K562 (cell line): ENCODE results near the gene MAD2L1BP. TPM values are rescaled to one million over a fixed set of nuclear protein-coding genes. Genes with fewer than 3 reads are reported as not detected.

Experiments used
- ATAC-seq: fragments of 200-7000 bp; cut with Tn5 transposase; 3 replicates; pipeline ENCODE4 v1.9.1; 2020; ENCODE audit warnings: moderate library complexity
- BruUV-seq: library from RNA; stranded (reverse); fragments of 400-500 nt; replicated peaks from 2 replicates; lab custom pipeline; 2021; lab: Mats Ljungman, UMichigan
- CTCF ChIA-PET: fragments of 300-600 bp; formaldehyde crosslinking; extraction: SDS; loops from one replicate; lab custom pipeline; 2021; ENCODE audit warnings: low intra/inter-chr PET ratio; lab: Yijun Ruan, JAX
- POLR2A ChIA-PET: fragments of 300-600, 350-650 bp; sonication (Branson Sonifier 250); formaldehyde crosslinking; extraction: SDS; loops from one replicate; lab custom pipeline; 2021; ENCODE audit warnings: antibody characterized with exemption, inconsistent platforms; lab: Yijun Ruan, JAX
- DNase-seq, 4 experiments: peaks; one replicate each; pipeline versions ENCODE4 v3.0.0 to v3.0.0-alpha.2; 2011 to 2018; ENCODE audit warnings: low spot score in 3 of 4, mixed read lengths in 3 of 4; ENCODE audit errors: extremely low read depth in 1 of 4
- FAIRE-seq: peaks from 2 replicates; lab custom pipeline; 2011; peaks lifted over from hg19 to GRCh38; lab: Jason Lieb, UNC
- H2AFZ ChIP-seq: 2 replicates; pipeline ENCODE4 v1.6.0; 2011; ENCODE audit warnings: low read depth, low read length, control low read depth, inconsistent platforms
- H3K27ac ChIP-seq: fragments of 200-600 bp; 3 replicates; pipeline ENCODE4 v1.8.0; 2011; ENCODE audit warnings: low read depth, mild to moderate bottlenecking, control low read depth, inconsistent platforms, low read length, moderate library complexity, mixed read lengths; ENCODE audit errors: extremely low read depth
- H3K27me3 ChIP-seq, 2 experiments: fragments of 300-600 bp in 1 of 2; 2 replicates in 1 of 2; 3 replicates in 1 of 2; pipeline versions ENCODE4 v1.6.0 to v1.8.0; 2011; ENCODE audit warnings: inconsistent platforms in 2 of 2, low read length in 2 of 2, mild to moderate bottlenecking in 1 of 2, mixed read lengths in 1 of 2, moderate library complexity in 1 of 2; ENCODE audit not compliant: control insufficient read depth in 2 of 2, insufficient read depth in 2 of 2
- H3K36me3 ChIP-seq: fragments of 300-600 bp; 3 replicates; pipeline ENCODE4 v1.8.0; 2011; ENCODE audit warnings: mild to moderate bottlenecking, low read length, inconsistent platforms; ENCODE audit not compliant: control insufficient read depth, insufficient read depth
- H3K4me1 ChIP-seq, 2 experiments: fragments of 200-600 bp in 1 of 2; replicated peaks in 1 of 2; 2 replicates in 1 of 2; 3 replicates in 1 of 2; pipeline versions ENCODE4 v1.5.1 to v1.8.0; 2011; ENCODE audit warnings: inconsistent platforms in 2 of 2, low read length in 2 of 2, mild to moderate bottlenecking in 1 of 2, mixed read lengths in 1 of 2, moderate library complexity in 1 of 2; ENCODE audit not compliant: control insufficient read depth in 2 of 2, insufficient read depth in 2 of 2
- H3K4me2 ChIP-seq: 2 replicates; pipeline ENCODE4 v1.6.1; 2011; ENCODE audit warnings: low read length, control low read depth, inconsistent platforms, mixed read lengths; ENCODE audit not compliant: insufficient read depth
- H3K4me3 ChIP-seq: fragments of 200-600 bp; sonication (generic), shearing (Covaris generic); 2 replicates; pipeline ENCODE4 v1.5.1; 2016; ENCODE audit warnings: control low read depth, inconsistent platforms
- H3K79me2 ChIP-seq: fragments of 200-600 bp; 3 replicates; pipeline ENCODE4 v1.8.0; 2011; ENCODE audit warnings: low read length, inconsistent platforms; ENCODE audit not compliant: control insufficient read depth, insufficient read depth
- H3K9ac ChIP-seq, 2 experiments: 2 replicates each; pipeline versions ENCODE4 v1.6.0 to v1.6.1; 2011; ENCODE audit warnings: low read depth in 2 of 2, low read length in 2 of 2, control low read depth in 1 of 2, inconsistent platforms in 1 of 2, mild to moderate bottlenecking in 1 of 2, mixed read lengths in 1 of 2; ENCODE audit not compliant: insufficient read depth in 1 of 2
- H3K9me1 ChIP-seq: one replicate; pipeline ENCODE4 v1.6.0; 2011; ENCODE audit warnings: inconsistent platforms, mild to moderate bottlenecking, low read length, moderate library complexity; ENCODE audit not compliant: control insufficient read depth, insufficient read depth
- H3K9me3 ChIP-seq: replicated peaks from 2 replicates; pipeline ENCODE4 v1.5.1; 2011; ENCODE audit warnings: low read depth, low read length, inconsistent platforms; ENCODE audit not compliant: control insufficient read depth, insufficient read depth
- H4K20me1 ChIP-seq: replicated peaks from 2 replicates; pipeline ENCODE4 v1.6.1; 2011; ENCODE audit warnings: low read length, inconsistent platforms, mixed read lengths; ENCODE audit not compliant: control insufficient read depth, insufficient read depth
- CHD2 ChIP-seq: IDR thresholded peaks from 2 replicates; pipeline ENCODE4 v1.6.1; 2011; ENCODE audit warnings: low read depth, low read length
- CREM ChIP-seq: IDR thresholded peaks from 2 replicates; pipeline ENCODE4 v1.6.1; 2014; ENCODE audit warnings: antibody characterized with exemption, low read depth
- HDAC1 ChIP-seq, 2 experiments: fragments of 450-650 bp; IDR thresholded peaks; 2 replicates each; pipeline ENCODE4 v1.6.1; 2016 to 2017; ENCODE audit warnings: inconsistent platforms in 1 of 2, mild to moderate bottlenecking in 1 of 2, moderate library complexity in 1 of 2
- HMG20A ChIP-seq: fragments of 450-650 bp; formaldehyde crosslinking; conservative IDR thresholded peaks from 2 replicates; pipeline ENCODE4 v1.4.0; 2020; ENCODE audit warnings: mild to moderate bottlenecking, mixed read lengths
- KDM1A ChIP-seq, 2 experiments: fragments of 450-650 bp; IDR thresholded peaks; 2 replicates each; pipeline ENCODE4 v1.6.1; 2016; ENCODE audit warnings: mild to moderate bottlenecking in 2 of 2
- RB1 ChIP-seq: fragments of 450-650 bp; IDR thresholded peaks from 2 replicates; pipeline ENCODE4 v1.6.1; 2017; ENCODE audit warnings: low read depth, mild to moderate bottlenecking
- RBFOX2 ChIP-seq: fragments of 200-400 bp; formaldehyde crosslinking; IDR thresholded peaks from 2 replicates; pipeline ENCODE4 v1.6.1; 2017; ENCODE audit warnings: low read depth, mild to moderate bottlenecking, low read length, moderate library complexity
- SMARCA4 ChIP-seq: fragments of 450-650 bp; IDR thresholded peaks from 2 replicates; pipeline ENCODE4 v1.6.1; 2016
- SUPT5H ChIP-seq: fragments of 450-650 bp; IDR thresholded peaks from 2 replicates; pipeline ENCODE4 v1.6.1; 2016
- XRCC5 ChIP-seq: fragments of 200-400 bp; formaldehyde crosslinking; IDR thresholded peaks from 2 replicates; pipeline ENCODE4 v1.6.1; 2017; ENCODE audit warnings: low read depth, mild to moderate bottlenecking, low read length
- ZNF407 ChIP-seq: fragments of 450-650 bp; IDR thresholded peaks from 2 replicates; pipeline ENCODE4 v1.6.1; 2016; ENCODE audit warnings: low read depth
- WGBS: fragments of 100-300 bp; shearing (Covaris generic); methylation state at CpG from one replicate; pipeline ENCODE4 v1.1.6; 2016; ENCODE audit warnings: low coverage, mixed read lengths; ENCODE audit not compliant: insufficient coverage; ENCODE audit errors: missing lambda C conversion rate; 5-methylcytosine and 5-hydroxymethylcytosine counted together
- in situ Hi-C: fragments of 300-500 bp; cut with MboI; formaldehyde crosslinking; loops from 4 replicates; pipeline ENCODE4 v1.15.0; 2018; ENCODE audit warnings: inconsistent platforms, mixed read lengths
- intact Hi-C: fragments of 100-400 bp; cut with micrococcal nuclease; formaldehyde crosslinking; loops from 2 replicates; pipeline ENCODE4 v1.14.2; 2022
- polyA plus RNA-seq, 8 experiments: library from polyadenylated mRNA; depleted of rRNA in 4 of 8; stranded (reverse) in 5 of 8; unstranded in 3 of 8; fragments of >200 nt; fragmentation: Nextera tagmentation in 2 of 8; fragmentation: Illumina TruSeq in 1 of 8; extraction: Ambion mirVana in 2 of 8; extraction: Trizol in 1 of 8; gene quantifications; 2 replicates each; pipeline versions ENCODE4 v1.2.1 to v1.2.3, GENCODE V29; 2011 to 2014; ENCODE audit warnings: inconsistent platforms in 1 of 8, missing spikeins in 1 of 8
- total RNA-seq, 7 experiments: library from RNA; depleted of rRNA in 6 of 7; stranded (reverse); fragments of >200 nt in 6 of 7; fragmentation: Illumina TruSeq in 2 of 7; extraction: Trizol in 2 of 7; gene quantifications; 2 replicates each; pipeline versions ENCODE4 v1.2.1 to v1.2.3, GENCODE V29; 2011 to 2021; ENCODE audit warnings: low replicate concordance in 1 of 7
- TF ChIP-seq, protein P1 (sequence below): sonication (generic); IDR thresholded peaks from 2 replicates; pipeline ENCODE4 v1.6.1; 2016

The MAD2L1BP gene
- total and polyA plus RNA-seq, 9 of the 15 experiments (the other 6 are each of a cell fraction or from before 2014, with no cell fraction given): 69.7 to 321 (median 111) TPM

DNA sequence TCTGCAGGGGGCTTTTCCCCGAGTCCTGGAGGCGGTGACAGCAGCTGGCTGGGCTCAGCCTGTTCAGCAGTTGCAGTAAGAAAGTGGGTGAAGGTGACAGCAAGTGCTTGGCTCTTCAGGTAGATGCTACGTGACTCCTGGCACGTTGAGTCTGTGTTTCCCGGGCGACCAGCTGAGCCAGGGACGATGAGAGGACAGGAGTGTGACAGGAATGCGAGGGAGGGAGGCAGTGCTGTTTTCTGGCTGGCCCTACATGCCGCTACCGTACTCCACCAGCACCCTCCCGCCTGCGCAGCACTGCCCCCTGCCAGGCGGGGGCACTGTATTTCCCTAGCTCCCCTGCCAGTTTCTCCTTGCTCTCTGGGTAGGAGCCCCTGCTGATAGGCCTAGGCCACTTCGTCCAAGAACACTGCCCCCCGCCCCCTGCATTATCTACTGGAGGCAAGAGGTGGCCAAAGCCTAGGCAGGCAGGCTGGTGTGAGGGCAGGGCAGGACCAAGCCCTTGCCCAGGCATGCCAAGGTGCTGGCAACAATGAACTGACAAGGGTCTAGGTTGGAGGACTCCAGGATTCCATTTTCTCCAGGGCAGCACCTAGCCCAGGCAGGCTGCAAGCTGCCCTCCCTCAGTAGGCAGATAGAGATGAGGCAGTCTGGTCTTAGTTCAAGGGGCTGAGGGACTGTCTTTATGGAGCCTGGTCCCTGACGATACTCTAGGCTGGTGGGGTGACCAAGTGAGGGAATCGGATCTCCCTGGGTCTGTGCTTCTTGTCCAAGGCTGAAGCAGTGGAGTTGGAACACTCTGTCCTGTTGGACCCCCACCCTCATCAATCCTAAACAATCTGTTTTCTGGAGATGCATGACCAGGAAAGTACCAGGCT is 32.8 kb downstream of the MAD2L1BP start:
- 35% methylated on average over 17 of the region's 17 CpGs for WGBS
- ChIA-PET CTCF (interaction anchor here (0.5 to 3.0 kb wide), 6 partner anchors 101 to 670 kb away, joined by 3 to 19 read pairs (median 4); partner anchors contain the start of gene VEGFA), POLR2A (interaction anchor here (0.6 to 6.0 kb wide), 14 partner anchors 7 to 147 kb away, joined by 3 to 32 read pairs (median 4); partner anchors contain the start of genes GTPBP2 and RSPH9)
- Histone ChIP-seq H3K4me3 (no peak overlapping the region), H3K9me1 (peaks cover 12% of the 10 kb centered on the region), H3K4me1 (peaks cover 39 to 42% of the 10 kb centered on the region in 2 experiments), H3K36me3 (peaks cover 30% of the 10 kb centered on the region), H3K9ac (peak overlapping the region in 1 of 2 experiments; percentile 53; a peak in 2 of 4 replicates), H3K27ac (no peak overlapping the region; the same call in 2 of the 3 replicates), H3K79me2 (no peaks in the 10 kb centered on the region), H3K27me3 (no peaks in the 10 kb centered on the region; a peak in 1 of 5 replicates), H2AFZ (no peak overlapping the region), H4K20me1 (no peaks in the 10 kb centered on the region; the same call in 1 of the 2 replicates), H3K4me2 (peak overlapping the region; percentile 27; the same call in 1 of the 2 replicates), H3K9me3 (no peaks in the 10 kb centered on the region)
- no TSS peak for BruUV-seq
- in situ Hi-C loops: loop anchor here (5.0 kb wide), 2 partner anchors 104 to 409 kb away; partner anchors contain the start of gene VEGFA
- ATAC-seq: peak; percentile 61
- FAIRE-seq: peak; percentile 62
- intact Hi-C loops: loop anchor here (5.0 to 10.0 kb wide), 4 partner anchors 41 to 284 kb away; partner anchors contain the start of genes GTPBP2 and VEGFA
- peak; percentile 74 to 91 (median 82) for DNase-seq
- TF ChIP-seq HDAC1 (IDR thresholded peaks at IDR 0.05): peak in 1 of 2 experiments; percentile 28; a peak in 1 of 4 replicates
- TF ChIP-seq XRCC5: 0 out of 2 replicates have a peak, but pooled peaks have one; percentile 39
- TF ChIP-seq SUPT5H: peak; percentile 56
- peak; percentile 72; the same call in 1 of the 2 replicates for TF ChIP-seq RB1
- TF ChIP-seq KDM1A (IDR thresholded peaks at IDR 0.05): no peak
- no peak for TF ChIP-seq HMG20A (CRISPR knock-in tag)
- TF ChIP-seq ZNF407: no peak
- TF ChIP-seq, protein P1, sequence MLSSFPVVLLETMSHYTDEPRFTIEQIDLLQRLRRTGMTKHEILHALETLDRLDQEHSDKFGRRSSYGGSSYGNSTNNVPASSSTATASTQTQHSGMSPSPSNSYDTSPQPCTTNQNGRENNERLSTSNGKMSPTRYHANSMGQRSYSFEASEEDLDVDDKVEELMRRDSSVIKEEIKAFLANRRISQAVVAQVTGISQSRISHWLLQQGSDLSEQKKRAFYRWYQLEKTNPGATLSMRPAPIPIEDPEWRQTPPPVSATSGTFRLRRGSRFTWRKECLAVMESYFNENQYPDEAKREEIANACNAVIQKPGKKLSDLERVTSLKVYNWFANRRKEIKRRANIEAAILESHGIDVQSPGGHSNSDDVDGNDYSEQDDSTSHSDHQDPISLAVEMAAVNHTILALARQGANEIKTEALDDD: no peak
- peak; percentile 14; the same call in 1 of the 2 replicates for TF ChIP-seq CREM
- TF ChIP-seq SMARCA4: 0 out of 2 replicates have a peak, but pooled peaks have one; percentile 26
- peak; percentile 46; the same call in 1 of the 2 replicates for TF ChIP-seq RBFOX2
- TF ChIP-seq CHD2: 0 out of 2 replicates have a peak, but pooled peaks have one; percentile 7
